Naive B cell (primary cell): Measurements from ENCODE around the gene TGFBR2. TPM values are rescaled to one million over a fixed set of nuclear protein-coding genes. Genes with fewer than 3 reads are reported as not detected.

Experiments
- ATAC-seq, 2 donors: fragments of 150-1000 bp; cut with Tn5 transposase; 2 replicates each; pipeline ENCODE4 v1.10.0; 2021; ENCODE audit warnings: low read depth in 2 of 2, mild to moderate bottlenecking in 2 of 2, moderate library complexity in 2 of 2
- DNase-seq: peaks from one replicate; pipeline ENCODE4 v3.0.0; 2022
- H3K27ac Mint-ChIP-seq, 6 donors: one replicate each; pipeline ENCODE4 v1.8.0; 2020 to 2022; ENCODE audit warnings: mild to moderate bottlenecking in 6 of 6, mixed read lengths in 6 of 6, moderate library complexity in 5 of 6, inconsistent platforms in 2 of 6
- H3K27me3 Mint-ChIP-seq, 3 donors: one replicate each; pipeline ENCODE4 v1.8.0; 2021 to 2022; ENCODE audit warnings: mixed read lengths in 3 of 3, mild to moderate bottlenecking in 1 of 3
- H3K36me3 Mint-ChIP-seq, 2 donors: one replicate each; pipeline ENCODE4 v1.8.0; 2020 to 2022; ENCODE audit warnings: mixed read lengths in 2 of 2, inconsistent platforms in 1 of 2, mild to moderate bottlenecking in 1 of 2
- H3K4me1 Mint-ChIP-seq, 3 donors: one replicate each; pipeline ENCODE4 v1.8.0; 2020 to 2022; ENCODE audit warnings: mixed read lengths in 3 of 3, inconsistent platforms in 1 of 3, mild to moderate bottlenecking in 1 of 3, moderate library complexity in 1 of 3
- H3K4me3 Mint-ChIP-seq, 8 donors: one replicate each; pipeline ENCODE4 v1.8.0; 2020 to 2022; ENCODE audit warnings: mild to moderate bottlenecking in 8 of 8, mixed read lengths in 8 of 8, moderate library complexity in 8 of 8, inconsistent platforms in 2 of 8
- H3K9me3 Mint-ChIP-seq, 7 donors: one replicate each; pipeline ENCODE4 v1.8.0; 2020 to 2022; ENCODE audit warnings: mixed read lengths in 7 of 7, mild to moderate bottlenecking in 5 of 7, inconsistent platforms in 2 of 7, moderate library complexity in 1 of 7
- polyA plus RNA-seq, 6 donors: library from polyadenylated mRNA; unstranded; fragments of 300-500 nt; fragmentation: Illumina TruSeq; gene quantifications; one replicate each; pipeline ENCODE4 v1.2.3, GENCODE V29; 2021; ENCODE audit warnings: low read depth in 6 of 6

TGFBR2 gene
- polyA plus RNA-seq, 6 donors from 2014 or later = 99.4 to 169 (median 116) TPM

- H3K36me3 Mint-ChIP-seq = peaks cover 42 to 44% of the 10 kb centered on the region in 2 donors
- DNase-seq = no peak
- H3K27me3 Mint-ChIP-seq = no peaks in the 10 kb centered on the region
- no peak overlapping the region for H3K4me3 Mint-ChIP-seq
- H3K4me1 Mint-ChIP-seq = peaks cover 54 to 81% (median 75%) of the 10 kb centered on the region in 3 donors
- no peak for ATAC-seq
- H3K9me3 Mint-ChIP-seq = no peaks in the 10 kb centered on the region
- peak overlapping the region in 5 of 6 donors; percentile 69 to 93 (median 86) for H3K27ac Mint-ChIP-seq
Observed at GRCh38 chr3:30691249-30691880, 85.0 kb downstream of the TGFBR2 start.

- peaks cover 51 to 87% (median 78%) of the 10 kb centered on the region in 3 donors for H3K4me1 Mint-ChIP-seq
- DNase-seq (no peak), ATAC-seq (no peak)
- no peaks in the 10 kb centered on the region for H3K27me3 Mint-ChIP-seq
- peak overlapping the region in 4 of 6 donors; percentile 6 to 86 (median 56) for H3K27ac Mint-ChIP-seq
- H3K36me3 Mint-ChIP-seq = peaks cover 36 to 44% of the 10 kb centered on the region in 2 donors
- no peak overlapping the region for H3K4me3 Mint-ChIP-seq
- no peaks in the 10 kb centered on the region for H3K9me3 Mint-ChIP-seq
Observed at GRCh38 chr3:30691944-30692343, 85.5 kb downstream of the TGFBR2 start.

GRCh38 chr3:30692498-30693130, 86.2 kb downstream of the TGFBR2 start:
- Mint-ChIP-seq H3K4me3 (no peak overlapping the region), H3K27ac (peak overlapping the region; percentile 6 to 69 (median 56)), H3K4me1 (peaks cover 52 to 89% (median 79%) of the 10 kb centered on the region in 3 donors), H3K36me3 (peaks cover 30 to 40% of the 10 kb centered on the region in 2 donors), H3K27me3 (no peaks in the 10 kb centered on the region), H3K9me3 (no peaks in the 10 kb centered on the region)
- no peak for ATAC-seq
- DNase-seq = no peak

DNA sequence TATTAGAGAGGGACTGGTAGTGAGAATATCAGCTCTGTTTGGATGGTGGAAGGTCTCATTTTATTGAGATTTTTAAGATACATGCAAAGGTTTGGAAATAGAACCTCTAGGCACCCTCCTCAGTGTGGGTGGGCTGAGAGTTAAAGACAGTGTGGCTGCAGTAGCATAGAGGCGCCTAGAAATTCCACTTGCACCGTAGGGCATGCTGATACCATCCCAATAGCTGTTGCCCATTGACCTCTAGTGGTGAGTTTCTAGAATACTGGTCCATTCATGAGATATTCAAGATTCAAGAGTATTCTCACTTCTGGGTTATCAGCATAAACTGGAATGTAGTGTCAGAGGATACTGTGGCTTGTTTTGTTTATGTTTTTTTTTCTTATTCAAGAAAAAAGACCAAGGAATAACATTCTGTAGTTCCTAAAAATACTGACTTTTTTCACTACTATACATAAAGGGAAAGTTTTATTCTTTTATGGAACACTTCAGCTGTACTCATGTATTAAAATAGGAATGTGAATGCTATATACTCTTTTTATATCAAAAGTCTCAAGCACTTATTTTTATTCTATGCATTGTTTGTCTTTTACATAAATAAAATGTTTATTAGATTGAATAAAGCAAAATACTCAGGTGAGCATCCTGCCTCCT, 87.2 kb downstream of the TGFBR2 start:
- H3K36me3 Mint-ChIP-seq = peaks cover 23 to 31% of the 10 kb centered on the region in 2 donors
- ATAC-seq (peak; percentile 91), DNase-seq (peak; percentile 63)
- H3K4me1 Mint-ChIP-seq = peaks cover 46 to 86% (median 70%) of the 10 kb centered on the region in 3 donors
- no peaks in the 10 kb centered on the region for H3K9me3 Mint-ChIP-seq
- H3K27me3 Mint-ChIP-seq = no peaks in the 10 kb centered on the region
- peak overlapping the region in 1 of 8 donors; percentile 29 for H3K4me3 Mint-ChIP-seq
- H3K27ac Mint-ChIP-seq = peak overlapping the region in 2 of 6 donors; percentile 69 to 82

GRCh38 chr3:30694148-30694547, 87.7 kb downstream of the TGFBR2 start:
- Mint-ChIP-seq H3K4me1 (peaks cover 40 to 80% (median 65%) of the 10 kb centered on the region in 3 donors), H3K4me3 (no peak overlapping the region), H3K36me3 (peaks cover 23 to 27% of the 10 kb centered on the region in 2 donors), H3K27me3 (no peaks in the 10 kb centered on the region), H3K27ac (peak overlapping the region in 1 of 6 donors; percentile 76), H3K9me3 (no peaks in the 10 kb centered on the region)
- ATAC-seq = no peak
- DNase-seq = no peak

DNA sequence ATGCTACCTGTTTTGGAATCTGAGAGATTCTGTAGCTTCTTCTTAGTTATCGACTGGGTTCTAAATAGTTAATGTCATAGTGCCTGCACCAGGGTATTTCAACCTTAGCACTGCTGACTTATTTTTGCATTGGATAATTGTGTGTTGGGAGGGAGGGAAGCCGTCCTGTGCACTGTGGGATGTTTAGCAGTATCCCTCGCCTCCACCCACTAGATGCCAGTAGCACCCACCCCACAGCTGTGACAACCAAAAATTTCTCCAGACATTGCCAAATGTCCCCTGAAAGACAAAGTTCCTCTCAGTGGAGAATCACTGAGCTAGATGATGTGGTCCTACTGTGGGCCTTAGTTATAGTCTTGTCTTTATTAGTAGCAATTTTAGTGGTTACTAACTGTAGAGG, 88.3 kb downstream of the TGFBR2 start:
- no peaks in the 10 kb centered on the region for H3K9me3 Mint-ChIP-seq

GRCh38 chr3:30695302-30696061, 89.1 kb downstream of the TGFBR2 start:
- Mint-ChIP-seq H3K27ac (peak overlapping the region; percentile 17 to 90 (median 66)), H3K4me1 (peaks cover 35 to 69% (median 52%) of the 10 kb centered on the region in 3 donors), H3K36me3 (peaks cover 18 to 20% of the 10 kb centered on the region in 2 donors), H3K9me3 (no peaks in the 10 kb centered on the region), H3K4me3 (no peak overlapping the region), H3K27me3 (no peaks in the 10 kb centered on the region)
- DNase-seq = no peak
- no peak for ATAC-seq

More for the DNA sequence above, 88.3 kb downstream of the TGFBR2 start:
- no peak for ATAC-seq
- DNase-seq = no peak
- Mint-ChIP-seq H3K27me3 (no peaks in the 10 kb centered on the region), H3K27ac (peak overlapping the region in 3 of 6 donors; percentile 37 to 76 (median 73)), H3K36me3 (peaks cover 23% of the 10 kb centered on the region in 2 donors), H3K4me1 (peaks cover 37 to 76% (median 60%) of the 10 kb centered on the region in 3 donors), H3K4me3 (no peak overlapping the region)

GRCh38 chr3:30696403-30696819, 90.0 kb downstream of the TGFBR2 start:
- Mint-ChIP-seq H3K4me1 (peaks cover 28 to 66% (median 43%) of the 10 kb centered on the region in 3 donors), H3K4me3 (peak overlapping the region in 2 of 8 donors; percentile 5 to 29), H3K36me3 (peaks cover 9 to 15% of the 10 kb centered on the region in 2 donors), H3K27ac (peak overlapping the region; percentile 51 to 90 (median 69)), H3K27me3 (no peaks in the 10 kb centered on the region), H3K9me3 (no peaks in the 10 kb centered on the region)
- DNase-seq (no peak), ATAC-seq (no peak)

DNA sequence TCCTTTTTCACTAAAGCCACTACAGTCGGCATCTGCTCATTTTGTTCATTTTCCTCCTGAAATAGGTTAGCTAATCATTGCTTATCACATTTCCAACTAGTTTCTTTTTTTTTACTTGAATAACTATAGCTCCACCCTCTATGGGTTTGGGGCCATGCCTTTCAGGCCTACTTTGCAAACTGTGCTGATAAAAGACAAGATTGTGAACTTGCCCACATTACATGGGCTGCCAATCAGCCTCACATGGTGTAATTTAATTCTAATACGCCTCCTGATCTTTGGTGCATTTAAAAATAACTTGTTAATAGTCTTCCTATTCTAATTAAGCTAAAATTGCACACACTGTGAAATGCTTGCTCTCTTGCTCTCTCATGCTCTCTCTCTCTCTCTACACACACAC, 90.5 kb downstream of the TGFBR2 start:
- Mint-ChIP-seq H3K27ac (peak overlapping the region; percentile 43 to 83 (median 62)), H3K27me3 (no peaks in the 10 kb centered on the region), H3K36me3 (peaks cover 7 to 15% of the 10 kb centered on the region in 2 donors), H3K4me1 (peaks cover 26 to 63% (median 41%) of the 10 kb centered on the region in 3 donors), H3K9me3 (no peaks in the 10 kb centered on the region), H3K4me3 (peak overlapping the region in 1 of 8 donors; percentile 5)
- no peak for ATAC-seq
- DNase-seq = no peak

- Mint-ChIP-seq H3K27ac (peak overlapping the region in 1 of 6 donors; percentile 51), H3K36me3 (peaks cover 7 to 14% of the 10 kb centered on the region in 2 donors), H3K4me3 (no peak overlapping the region), H3K4me1 (peaks cover 22 to 52% (median 32%) of the 10 kb centered on the region in 3 donors), H3K9me3 (peaks cover 0 to 8% (median 4%) of the 10 kb centered on the region in 7 donors), H3K27me3 (no peaks in the 10 kb centered on the region)
- DNase-seq (no peak), ATAC-seq (no peak)
Observed at GRCh38 chr3:30698549-30698948, 92.1 kb downstream of the TGFBR2 start.

DNA sequence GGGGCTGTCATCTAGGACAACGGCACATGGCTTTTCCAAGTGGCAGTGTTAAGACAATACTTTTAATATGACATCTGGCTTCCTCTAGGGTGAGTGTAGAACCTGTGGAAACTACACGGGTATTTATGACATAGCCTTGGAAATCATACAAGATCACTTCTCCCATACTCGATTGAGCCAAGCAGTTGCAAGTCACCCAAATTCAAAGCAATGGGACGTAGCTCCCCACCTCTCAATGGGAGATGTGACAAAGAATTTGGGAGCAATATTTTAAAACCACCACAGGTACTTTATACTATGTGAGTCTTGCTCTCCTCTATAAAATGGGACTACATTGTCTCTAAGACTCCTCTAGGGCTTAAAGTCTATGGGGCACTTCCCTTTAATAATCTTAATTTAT, 93.5 kb downstream of the TGFBR2 start:
- no peak for DNase-seq
- H3K36me3 Mint-ChIP-seq = peaks cover 9 to 15% of the 10 kb centered on the region in 2 donors

GRCh38 chr3:30700702-30701321, 94.4 kb downstream of the TGFBR2 start:
- Mint-ChIP-seq H3K4me1 (peaks cover 19 to 49% (median 32%) of the 10 kb centered on the region in 3 donors), H3K4me3 (no peak overlapping the region), H3K27me3 (no peaks in the 10 kb centered on the region), H3K36me3 (peaks cover 9 to 11% of the 10 kb centered on the region in 2 donors), H3K9me3 (peaks cover 0 to 11% (median 5%) of the 10 kb centered on the region in 7 donors), H3K27ac (peak overlapping the region in 4 of 6 donors; percentile 13 to 69 (median 20))
- ATAC-seq = no peak
- DNase-seq = no peak

More for the DNA sequence above, 93.5 kb downstream of the TGFBR2 start:
- no peak overlapping the region for H3K4me3 Mint-ChIP-seq
- peaks cover 0 to 11% (median 5%) of the 10 kb centered on the region in 7 donors for H3K9me3 Mint-ChIP-seq
- peak overlapping the region in 3 of 6 donors; percentile 59 to 66 (median 61) for H3K27ac Mint-ChIP-seq
- H3K27me3 Mint-ChIP-seq = no peaks in the 10 kb centered on the region
- no peak for ATAC-seq
- H3K4me1 Mint-ChIP-seq = peaks cover 21 to 52% (median 40%) of the 10 kb centered on the region in 3 donors
